NCI-H226 (cell line): ENCODE measurements around the gene DEFB112.

Source experiments
- DNase-seq: peaks from one replicate; pipeline ENCODE4 v3.0.0-alpha.2; 2015

DEFB112 gene, protein sequence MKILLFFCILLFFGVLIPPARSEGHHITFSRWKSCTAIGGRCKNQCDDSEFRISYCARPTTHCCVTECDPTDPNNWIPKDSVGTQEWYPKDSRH

DNA sequence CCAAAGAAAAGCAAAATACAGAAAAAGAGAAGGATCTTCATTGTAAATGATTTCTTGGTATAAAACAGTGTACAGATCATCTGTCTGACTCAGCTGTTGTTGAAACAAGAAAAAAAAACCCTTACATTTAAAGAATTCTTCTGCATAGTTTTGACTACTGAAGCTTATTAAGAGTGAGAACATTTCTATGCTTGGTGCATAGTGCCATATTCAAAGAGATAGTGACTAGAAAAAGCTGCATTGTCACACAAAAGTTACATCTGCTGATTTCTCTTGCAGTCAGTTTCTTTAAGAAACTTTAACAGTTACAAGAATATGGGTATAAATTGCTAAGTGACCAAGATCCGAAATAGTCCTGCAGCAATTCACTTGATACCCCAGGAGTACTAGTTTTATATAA lies at the start of gene DEFB112:
Gene DEFB112, minus strand, starts transcription at position 101 of the 400 bp plus-strand sequence. Its CDS starts 60 bp downstream, at position 41.
- DNase-seq: no peak

DNA sequence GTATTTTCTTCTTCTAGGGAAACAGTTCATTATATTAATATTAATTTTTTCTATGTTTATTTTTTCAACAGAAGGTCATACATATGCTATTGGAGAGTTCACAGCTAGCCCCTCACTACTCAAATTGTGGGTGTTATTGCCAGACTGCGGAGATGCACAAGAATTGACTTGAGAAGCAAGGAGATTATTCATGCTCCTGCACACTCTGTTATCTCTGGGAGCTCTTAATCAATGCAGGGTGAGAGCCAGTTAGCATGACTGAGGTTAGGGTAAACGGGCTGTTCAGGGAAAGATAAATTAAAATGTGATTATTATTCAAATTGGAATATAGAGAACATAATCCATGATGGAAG lies 48.9 kb upstream of the DEFB112 start:
- no peak for DNase-seq

DNA sequence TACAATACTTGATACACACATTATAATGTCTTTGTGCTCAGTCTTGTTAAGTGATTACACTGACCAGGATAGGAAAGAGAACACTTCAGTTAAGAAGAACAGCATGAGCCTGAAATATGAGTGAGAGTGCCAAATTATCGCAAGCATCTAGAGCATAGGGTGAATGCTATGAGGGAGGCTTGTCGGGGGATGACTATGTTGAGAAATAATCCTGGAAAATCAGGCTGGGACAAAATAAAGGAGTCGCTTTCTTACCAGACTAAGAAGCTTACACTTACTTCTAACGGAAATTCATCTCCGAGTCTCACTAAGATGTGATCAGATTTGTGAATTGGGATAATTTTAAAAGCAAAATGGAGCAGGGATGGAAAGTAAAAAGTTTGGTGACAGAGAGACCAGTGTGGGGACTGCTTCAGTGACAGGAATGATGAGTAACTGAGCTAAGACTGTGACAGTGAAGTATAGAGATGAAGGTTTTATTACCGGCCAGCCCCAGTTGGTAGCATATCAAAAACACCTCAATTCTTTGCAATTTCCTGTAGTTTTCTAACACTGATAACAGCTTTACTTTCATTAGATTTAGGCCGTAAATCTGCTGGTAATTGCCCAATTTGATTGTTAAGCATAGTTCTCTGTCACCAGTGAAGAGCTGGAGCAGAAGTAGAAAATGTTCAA lies 48.4 kb upstream of the DEFB112 start:
- peak; percentile 56 for DNase-seq

DNA sequence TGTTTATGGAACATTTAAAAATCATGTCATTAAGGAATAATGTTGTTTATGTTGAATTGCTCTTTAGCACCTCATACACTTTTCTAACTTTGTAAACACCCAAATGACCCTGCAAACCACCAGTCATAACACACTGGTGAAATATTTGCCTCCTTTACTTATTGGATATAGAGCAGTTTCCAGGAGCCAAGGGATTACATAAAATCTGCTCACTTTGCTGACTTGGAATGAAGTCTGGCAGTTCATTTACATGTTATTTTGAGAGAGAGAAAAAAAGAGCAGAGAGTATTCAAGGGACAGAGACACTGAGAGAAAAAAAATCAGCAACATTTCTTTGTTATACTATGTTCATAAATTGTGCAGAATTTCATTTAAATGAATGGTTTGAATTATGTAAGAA lies 46.6 kb upstream of the DEFB112 start:
- DNase-seq: no peak

DNA sequence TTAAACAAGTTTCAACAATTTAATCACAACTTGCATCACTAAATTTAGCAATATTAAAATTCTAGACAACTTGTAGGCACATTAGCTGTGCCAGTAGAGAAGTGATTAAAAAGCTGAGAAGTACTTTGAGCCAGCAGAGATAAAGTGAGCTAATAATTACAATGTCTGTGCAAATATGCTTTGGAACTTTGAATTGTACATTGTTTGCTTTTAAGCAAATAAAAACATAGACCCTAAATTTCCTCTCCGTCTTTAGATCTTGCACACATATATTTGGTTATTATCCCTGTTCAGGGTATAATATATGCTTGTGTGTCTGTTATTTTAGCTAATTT lies 44.2 kb upstream of the DEFB112 start:
- DNase-seq: no peak

DNA sequence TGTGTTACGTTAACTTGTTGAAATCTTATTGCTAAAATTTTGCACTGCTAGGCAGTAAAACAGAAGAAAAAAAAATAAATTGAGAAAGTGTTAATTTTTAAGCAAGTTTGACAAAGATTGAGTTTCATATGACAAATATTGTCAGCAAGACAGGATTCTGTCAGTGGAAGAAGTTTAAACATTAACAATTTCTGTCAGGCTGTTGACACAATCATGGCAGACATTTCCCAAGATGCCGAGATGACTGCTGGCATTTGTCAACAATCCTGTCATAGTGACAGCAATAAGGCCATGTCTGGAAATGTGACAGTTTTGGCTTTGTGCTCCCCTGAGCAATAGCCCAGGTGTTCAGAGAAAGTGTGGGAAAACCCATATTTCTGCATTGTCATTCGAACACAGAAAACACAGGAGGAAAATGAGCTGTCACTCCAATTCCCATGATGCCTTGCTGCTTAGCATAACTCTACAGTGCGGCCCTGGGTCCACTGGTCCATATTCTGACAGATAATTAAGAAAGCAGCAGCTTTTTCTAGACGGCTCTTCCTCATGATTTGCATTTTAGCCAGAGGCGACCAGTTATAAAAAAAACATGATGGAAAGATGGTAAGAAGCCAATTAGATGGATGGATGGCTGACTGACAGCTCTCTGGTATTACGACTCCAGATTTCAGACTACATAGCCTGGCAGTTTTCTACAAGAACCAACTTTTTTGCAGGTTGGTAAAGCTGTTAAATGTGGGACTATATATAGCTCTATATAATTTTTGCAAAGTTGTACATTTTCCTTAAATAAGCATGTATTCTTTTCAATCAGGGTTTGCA lies 43.6 kb upstream of the DEFB112 start:
- no peak for DNase-seq

DNA sequence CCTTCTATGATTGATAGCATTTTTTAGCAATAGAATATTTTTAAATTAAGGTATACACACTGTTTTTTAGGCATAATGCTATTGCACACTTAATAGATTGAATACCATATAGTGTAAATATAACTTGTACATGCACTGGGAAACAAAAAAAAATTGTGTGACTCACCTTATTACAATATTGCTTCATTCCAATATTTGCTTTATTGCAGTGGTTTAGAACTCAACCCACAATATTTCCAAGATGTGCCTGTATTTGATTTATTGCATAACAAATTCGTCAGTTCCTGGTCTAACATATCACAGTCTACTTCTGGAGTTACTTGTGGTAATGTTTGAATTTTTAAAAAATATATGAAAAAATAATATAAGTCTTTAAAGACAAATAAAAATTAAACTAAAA lies 41.9 kb upstream of the DEFB112 start:
- DNase-seq: peak; percentile 74

DNA sequence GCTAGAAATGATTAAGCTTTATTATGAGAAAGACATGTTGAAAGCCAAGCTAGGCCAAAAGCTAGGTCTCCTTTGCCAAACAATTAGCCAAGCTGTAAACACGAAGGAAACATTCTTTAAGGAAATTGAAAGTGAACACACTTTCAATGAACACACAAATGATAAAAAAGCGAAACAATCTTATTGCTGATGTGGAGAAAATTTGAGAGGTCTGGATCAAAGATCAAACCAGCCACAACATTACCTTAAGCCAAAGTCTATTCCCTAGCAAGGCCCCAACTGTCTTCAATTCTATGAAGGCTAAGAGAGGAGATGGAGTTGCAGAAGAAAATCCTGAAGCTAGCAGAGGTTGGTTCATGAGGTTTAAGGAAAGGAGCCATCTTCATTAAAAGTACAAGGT lies 40.2 kb upstream of the DEFB112 start:
- DNase-seq: no peak

DNA sequence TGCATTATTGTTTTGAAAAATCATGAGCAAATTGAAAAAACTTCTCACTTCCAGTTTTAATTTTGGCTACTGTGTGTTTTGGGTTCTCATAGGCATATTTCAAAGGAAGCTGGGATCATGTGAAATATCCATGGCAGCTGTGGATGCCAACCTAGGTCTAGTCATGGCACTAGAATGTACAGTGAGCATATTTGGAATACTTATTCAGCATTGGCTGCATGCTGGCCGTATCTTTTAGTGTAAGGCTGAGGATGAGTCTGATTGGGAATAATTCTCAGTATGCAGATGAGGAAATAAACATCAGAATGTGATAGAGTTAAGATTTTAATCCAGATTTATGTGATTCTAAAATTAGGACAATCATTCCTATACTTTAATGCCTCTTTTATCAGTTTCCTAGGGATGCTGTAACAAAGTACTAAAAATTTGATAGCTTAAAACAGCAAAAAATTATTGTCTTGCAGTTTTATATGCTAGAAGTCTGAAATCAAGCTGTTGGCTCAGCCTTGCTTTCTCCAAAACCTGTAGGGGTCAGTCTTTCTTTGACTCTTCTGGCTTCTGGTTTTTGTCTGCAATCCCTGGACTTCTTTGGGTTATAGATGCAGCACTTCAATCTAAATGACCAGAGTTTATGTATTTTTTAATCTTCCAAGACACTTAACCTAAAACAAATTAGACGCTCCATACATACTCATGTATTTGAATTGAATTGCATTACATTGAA lies 37.7 kb upstream of the DEFB112 start:
- peak; percentile 93 for DNase-seq

DNA sequence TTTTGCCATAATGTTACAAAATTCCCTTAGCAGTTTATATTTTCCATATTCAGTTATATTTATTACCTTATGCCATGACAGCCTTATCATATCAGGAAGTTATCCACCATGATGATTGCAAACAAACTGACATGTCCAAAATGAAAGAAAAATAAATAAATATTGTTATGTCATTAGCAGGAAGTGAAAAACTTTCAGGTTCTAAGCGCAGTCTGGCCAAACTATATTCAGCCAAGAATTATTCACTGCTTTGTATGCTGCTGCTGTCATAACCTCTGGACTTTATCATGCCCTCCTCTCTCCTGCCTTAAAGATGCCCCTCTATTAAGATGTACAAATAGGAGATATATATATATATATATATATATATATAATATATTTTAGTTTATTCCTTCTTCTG lies 27.7 kb upstream of the DEFB112 start:
- DNase-seq: no peak

DNA sequence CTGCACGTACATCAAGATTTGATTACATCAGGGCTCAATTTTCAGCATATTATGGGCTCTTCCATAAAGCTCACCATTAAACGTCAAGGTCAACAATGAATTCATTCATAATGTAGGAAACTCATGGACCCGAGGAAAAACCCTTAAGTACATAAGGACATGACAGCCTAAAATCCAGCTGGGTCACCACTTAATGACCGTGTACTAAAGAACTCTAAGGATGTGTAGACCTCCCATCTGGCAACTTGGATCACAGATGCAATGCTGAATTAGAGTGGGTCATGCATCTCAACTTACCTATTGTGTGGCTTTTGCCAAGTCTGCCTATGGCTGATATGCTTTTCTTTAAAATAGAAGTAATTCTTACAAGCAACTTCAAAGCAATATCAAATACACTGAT lies 26.7 kb upstream of the DEFB112 start:
- no peak for DNase-seq

DNA sequence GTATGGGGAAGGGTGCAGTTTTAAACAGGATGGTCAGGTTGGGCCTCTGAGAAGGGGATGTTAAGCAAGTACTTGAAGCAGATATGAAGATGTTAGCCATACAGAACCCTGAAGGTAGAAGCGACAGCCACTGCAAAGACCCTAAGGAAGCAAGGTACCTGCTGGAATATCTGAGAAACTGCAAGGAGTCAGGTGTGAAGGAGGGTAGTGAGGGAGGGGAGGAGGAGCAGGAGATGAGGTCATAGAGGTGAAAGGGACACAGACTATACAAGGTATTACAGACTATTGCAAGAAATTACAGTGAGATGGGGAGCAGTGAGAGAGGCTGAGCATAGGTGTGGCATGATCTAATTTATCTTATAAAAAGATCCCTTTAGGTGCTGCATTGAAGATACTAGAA lies 22.2 kb upstream of the DEFB112 start:
- DNase-seq: no peak

DNA sequence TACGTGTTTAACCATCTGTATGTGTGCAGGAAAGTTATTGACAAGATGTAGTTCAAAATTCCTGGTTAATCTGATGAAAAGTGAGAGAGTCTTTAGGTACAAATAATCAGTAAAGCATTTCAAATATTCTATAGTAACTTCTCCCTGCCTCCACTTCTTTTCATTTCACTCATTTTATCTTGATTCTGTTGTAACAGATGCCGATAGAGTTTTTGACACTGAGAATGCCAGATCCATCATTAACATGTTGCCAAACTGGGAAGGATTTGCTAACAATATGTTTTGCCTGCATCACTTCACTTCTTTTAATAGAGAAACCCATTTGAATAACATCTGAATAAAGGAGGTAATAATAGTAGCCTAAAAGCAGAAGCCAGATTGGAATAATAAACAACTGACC lies 20.4 kb upstream of the DEFB112 start:
- DNase-seq: no peak

DNA sequence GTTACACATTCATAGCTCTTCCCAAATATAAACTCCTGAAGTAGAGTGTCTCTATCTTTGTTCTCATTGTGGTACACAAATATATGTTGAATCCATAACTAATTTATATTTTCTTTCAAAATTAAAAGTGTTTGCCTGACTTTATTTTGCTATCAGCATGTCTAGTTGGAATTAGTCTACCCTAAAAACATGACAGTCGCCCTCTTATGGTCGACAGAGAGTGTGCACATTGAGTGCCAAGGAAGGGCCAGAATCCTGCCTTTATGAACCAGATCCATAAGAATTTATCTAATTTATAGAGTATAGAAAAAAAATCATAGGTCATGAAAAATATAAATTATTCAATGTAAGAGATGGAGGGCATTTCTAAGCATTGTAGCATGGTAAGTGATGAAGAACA lies 12.3 kb upstream of the DEFB112 start:
- peak; percentile 2 for DNase-seq

DNA sequence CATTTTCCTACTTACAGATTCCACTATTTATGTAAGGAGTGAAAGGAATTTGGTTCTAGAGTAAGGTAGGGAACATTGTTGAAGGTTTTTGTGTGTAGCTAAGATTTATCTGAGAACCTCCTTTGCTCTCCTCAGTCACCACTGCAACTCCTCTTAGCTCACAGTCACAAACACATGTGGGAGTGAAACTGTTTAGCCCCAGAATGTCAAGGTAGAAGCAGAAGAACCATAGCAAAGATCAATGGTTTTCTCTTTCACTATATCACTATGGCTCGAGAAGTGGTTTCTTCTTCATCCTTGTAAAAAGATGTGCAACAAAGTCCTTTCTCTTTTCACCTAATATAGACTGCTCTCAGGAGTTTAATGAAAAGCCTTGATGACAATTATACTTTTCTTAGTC lies 6.5 kb upstream of the DEFB112 start:
- no peak for DNase-seq

DNA sequence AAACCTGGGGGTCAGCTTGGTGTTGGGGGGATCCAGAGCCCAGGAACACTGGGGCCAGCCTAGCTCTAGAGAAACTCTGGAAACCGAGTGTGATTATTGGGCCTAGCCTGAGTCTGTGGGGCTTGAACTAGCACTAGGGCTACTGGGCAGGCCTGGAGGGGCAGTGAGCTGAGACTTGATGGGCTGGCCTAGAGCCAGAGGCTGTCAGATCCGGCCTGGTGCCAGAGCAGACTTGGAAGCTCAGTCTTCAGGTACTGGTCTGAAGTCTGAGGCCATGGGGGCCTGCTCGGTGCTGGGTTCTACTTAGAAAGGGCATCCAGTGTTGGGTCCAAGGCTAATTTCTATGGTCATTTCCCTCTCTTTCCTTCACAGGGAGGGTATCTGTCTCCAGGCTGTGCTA lies 2.7 kb downstream of the DEFB112 start:
- DNase-seq: no peak

DNA sequence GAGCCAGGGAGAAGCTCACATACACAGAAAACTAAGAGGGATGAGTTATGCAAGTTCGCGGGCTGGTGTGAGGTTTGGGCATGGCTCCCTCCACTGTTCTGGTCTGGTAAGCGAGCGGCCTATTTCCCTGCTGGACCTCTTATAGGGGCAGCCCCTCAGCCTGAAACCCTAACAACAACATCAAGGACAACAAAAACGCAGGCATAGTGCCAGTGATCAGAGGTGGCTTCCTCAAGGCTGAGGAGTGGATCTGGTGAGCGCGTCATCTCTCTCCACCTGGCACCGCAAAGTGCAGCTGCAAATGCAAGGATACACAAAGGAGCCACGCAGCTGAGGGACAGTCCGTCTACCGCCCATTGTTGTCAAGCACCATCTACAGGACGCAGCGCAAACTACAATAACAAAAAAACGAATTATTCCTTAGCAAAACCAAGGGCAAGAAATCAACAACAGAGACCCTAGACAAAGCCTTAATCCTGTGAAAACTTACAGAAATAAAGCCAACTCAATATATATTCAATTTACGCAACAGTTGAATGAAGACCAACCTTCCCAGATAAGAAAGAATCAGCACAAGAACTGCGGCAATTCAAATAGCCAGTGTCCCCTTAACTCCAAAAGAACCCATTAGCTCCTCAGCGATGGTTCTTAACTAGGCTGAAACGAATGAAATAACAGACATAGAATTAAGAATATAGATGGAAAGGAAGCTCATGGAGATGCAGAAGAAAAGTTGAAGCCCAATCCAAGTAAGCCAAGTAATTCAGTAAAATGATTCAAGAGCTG lies 18.8 kb downstream of the DEFB112 start:
- DNase-seq: peak; percentile 5

DNA sequence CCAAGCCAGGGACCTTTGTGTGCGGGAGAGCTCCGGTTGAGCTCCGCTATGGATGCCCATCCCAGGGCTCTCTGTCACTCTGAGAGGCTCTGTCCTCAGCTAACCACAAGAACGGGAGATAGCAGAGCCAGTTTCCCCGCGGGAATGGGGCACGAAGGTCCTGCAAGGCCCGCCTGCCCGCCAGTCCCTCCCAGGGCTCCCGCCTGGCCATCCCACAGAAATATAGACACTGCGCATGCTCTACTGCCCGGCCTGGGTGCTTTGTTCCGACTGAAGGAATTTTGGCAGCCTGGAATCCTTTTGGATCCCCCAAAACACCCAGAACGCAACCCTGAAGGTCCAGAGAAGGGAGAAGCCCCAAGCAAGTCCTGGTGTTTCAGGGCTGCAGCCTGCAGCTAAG lies 19.4 kb downstream of the DEFB112 start:
- DNase-seq: no peak

DNA sequence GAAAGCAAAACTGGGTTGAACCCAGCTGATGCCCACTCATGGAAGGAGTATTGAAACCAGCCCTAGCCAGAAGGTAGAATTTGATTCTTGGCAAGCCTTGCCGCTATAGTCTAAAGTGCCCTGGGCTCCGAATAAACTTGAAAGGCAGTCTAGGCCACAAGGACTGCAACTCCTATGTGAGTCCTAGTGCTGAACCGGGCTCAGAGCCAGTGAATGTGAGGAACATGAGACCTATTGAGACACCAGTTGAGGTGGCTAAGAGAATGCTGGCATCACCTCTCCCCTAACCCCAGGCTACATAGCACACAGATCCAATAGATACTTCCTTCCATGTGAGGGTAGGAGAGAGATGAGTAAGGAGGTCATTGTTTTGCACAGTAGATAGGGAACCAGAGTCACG lies 24.5 kb downstream of the DEFB112 start:
- DNase-seq: no peak

DNA sequence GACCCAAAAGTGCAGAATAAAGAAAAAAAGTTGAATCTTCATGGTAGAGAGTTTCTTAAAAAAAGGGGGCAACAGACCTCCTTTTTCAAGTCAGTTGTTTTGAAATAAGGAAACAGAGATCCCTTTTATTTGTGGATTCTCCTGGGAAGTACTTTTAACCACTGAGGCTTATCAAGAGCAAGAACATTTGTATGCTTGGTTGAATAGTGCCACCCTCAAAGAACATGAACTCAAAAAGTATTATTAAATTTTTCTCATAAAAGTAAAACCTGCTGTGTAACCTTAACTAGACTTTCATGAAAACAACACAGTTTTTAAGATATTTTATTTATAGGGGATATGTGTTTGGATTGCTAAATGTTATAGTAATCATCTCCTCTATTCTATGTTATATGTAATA lies 27.8 kb downstream of the DEFB112 start, which contains the start of gene DEFB110:
Gene DEFB110, minus strand, starts transcription at position 101 of the 400 bp plus-strand sequence. Its CDS starts 59 bp downstream, at position 42.
- DNase-seq: no peak

DNA sequence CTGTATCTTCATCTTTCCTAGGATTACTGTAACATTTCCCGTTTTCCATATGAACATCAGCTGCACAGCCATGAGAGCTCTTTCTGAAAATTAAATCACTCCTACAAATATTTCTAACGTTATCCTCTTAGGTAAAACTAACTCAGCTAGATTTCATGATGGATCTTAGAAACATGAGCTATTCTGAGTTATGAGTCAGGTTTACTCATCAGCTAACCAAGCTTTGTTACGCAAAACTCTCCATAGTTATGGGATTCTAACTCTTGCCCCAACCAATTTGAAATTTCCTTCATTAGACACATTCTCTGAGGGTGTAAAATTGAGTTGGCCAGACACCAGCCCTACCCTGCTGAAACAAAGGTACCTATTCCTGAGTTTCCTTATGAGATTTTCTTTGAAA lies 41.9 kb downstream of the DEFB112 start:
- peak; percentile 86 for DNase-seq

DNA sequence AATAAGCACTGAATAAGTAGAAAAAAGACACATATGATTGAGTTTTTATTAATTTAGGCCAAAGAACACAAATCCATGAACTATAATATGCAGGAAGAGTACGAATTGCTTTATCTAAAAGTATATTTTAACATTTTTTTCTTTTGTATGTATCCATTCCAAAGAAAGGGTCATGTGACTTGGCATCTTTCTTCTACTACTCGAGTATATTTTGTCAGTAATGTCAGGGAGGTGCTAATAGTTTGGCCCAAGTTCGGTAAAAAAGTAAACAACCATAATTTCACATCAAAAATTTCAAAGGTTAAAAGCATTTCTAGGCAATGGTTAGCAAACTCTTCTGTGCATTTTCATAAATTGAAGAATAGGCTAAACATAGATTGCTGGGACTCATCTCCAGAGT lies 46.6 kb downstream of the DEFB112 start:
- DNase-seq: no peak

DNA sequence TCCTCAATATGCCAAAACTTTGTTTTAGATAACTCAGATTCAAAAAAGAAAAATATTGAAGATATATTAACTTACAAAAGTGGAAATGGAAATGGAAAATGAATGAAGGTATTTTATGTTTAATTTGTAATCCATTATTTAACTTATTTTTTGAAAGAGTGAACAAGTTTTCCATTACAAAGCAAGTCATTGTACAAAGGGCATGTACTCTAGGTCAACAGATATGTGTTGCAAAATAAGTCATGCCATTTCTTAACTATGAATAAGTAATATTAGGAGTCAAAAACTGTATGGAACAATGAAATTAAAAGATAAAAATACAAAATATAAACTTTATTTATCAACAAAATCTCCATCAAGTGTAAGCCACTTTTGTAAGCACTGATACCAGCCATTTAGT lies 54.5 kb downstream of the DEFB112 start:
- DNase-seq: no peak
